LHCN-M2 (cell line): ENCODE results near the gene DCHS2. TPM values are rescaled to one million over a fixed set of nuclear protein-coding genes. Genes with fewer than 3 reads are reported as not detected.

Experiments
- DNase-seq: peaks from one replicate; pipeline ENCODE4 v3.0.0-alpha.2; 2012; ENCODE audit warnings: low read depth
- polyA plus RNA-seq: library from polyadenylated mRNA; unstranded; fragments of >200 nt; gene quantifications from one replicate; pipeline ENCODE4 v1.2.1, GENCODE V29; 2012; ENCODE audit warnings: missing spikeins
- total RNA-seq: library from RNA; depleted of rRNA; stranded (reverse); fragments of >200 nt; gene quantifications from 2 replicates; pipeline ENCODE4 v1.2.3, GENCODE V29; 2014; rRNA removed

The DCHS2 gene, protein sequence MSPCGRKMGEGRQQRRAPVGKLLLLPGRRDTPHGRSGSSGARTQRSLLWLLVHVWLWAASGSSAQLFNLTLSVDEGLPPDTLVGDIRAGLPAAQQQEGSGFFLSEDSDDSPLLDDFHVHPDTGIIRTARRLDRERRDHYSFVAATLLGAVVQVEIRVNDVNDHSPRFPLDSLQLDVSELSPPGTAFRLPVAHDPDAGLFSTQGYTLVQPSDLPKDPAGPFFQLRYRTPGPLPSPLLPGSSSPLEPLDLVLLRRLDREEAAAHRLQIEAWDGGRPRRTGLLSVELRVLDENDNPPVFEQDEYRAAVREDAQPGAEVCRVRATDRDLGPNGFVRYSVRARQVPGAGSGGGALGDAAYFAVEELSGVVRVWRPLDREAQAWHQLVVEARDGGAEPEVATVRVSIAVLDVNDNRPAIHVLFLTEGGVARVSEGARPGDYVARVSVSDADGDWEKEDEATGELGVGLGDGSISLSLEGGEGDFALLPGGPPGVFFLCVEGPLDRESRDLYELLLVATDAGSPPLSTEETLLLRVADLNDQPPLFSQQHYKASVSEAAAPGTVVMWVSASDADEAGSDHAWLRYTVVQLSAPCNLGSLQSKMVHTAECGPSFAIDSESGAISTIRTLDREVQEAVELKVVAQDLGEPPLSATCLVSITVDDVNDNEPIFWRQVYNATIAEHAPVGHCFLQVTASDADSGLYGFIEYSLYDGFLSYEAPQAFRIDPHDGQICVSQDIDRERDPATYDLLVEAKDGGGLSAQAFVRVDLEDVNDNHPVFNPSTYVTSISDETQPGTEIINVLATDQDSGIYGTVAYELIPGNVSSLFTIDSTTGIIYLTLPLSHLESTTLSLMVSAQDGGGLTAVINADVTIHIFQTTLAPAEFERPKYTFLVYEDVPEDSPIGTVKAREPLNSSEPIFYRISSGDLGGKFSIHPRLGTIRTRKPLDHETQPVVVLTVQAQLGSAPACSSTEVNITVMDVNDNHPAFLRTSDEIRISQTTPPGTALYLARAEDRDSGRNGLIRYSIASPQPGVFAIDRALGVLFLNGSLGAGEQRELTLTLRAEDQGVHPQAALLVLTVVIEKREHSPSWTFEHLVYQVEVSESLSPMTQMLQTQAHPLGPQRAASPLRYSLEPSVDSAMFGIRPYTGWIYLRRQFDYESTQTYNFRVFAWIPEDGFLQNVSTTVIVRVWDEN (N-terminal part only)
- not detected in 2 replicates for total RNA-seq
- 0.06 TPM for polyA plus RNA-seq

DNA sequence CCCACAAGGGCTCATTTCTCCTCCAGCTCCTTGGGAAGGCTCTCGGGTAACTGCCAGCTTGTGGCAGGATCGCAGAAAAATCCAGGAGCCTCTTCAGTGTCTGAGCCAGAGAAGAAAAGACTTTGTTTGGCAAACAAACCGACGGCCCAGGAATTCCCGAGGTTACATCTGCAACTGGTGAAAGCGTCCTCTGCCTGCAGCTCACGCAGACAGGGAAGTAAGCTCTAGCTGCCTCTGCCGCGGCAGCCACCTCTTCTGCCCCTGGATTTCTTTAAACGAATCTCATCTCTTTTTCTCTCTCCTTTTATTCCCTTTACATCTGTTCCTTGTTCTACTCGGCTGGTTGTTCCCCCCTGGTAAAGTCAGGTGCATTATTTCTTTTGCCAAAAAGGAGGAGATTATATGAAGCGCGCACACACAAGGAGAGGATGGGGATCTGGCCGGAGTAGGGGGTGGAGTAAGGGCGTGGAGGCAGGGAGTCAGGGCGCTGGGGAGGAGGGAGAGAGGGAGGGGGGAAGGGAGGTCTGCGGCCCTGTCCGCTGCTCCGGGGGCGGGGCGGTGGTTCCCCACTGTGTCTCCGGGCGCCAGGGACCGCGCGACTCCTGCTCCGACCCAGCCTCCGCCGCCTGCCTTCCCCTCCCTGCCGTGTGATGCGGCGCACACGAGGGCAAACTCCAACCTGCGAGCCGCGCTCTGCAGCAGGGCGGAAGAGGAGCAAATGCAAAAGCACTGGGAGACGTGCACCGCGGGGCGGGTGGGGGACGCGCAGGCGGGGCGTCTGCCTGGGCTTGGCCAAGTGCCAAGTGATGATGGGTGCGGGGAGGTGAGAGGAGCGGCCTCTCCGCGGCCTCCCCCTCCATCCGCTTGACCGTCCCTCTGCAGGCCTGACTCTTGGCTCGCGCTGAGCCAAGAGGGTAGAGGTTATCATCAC is at the start of gene DCHS2:
TSS of gene DCHS2 (minus strand) at position 459 of the 931 bp plus-strand sequence. CDS start at position 15, 444 bp downstream.
- DNase-seq, result no peak

DNA sequence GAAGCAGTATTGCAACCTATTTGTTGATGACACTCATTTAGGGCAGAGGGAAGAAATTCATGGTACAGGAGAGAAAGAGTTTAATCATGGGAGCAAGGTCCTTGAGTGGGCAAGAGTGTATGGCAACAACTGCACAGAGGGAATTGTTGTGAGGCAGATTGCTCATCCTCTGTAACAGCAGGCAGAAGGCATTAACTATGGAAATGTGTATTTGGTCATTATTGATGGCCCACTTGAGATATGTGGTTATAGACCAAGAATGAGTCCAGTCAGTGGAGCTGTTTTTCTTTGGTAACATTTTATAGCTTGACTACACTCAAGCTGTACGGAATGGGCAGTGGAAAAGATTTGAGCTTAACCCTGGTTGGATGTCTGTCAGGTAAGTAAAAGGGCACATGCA is 42.7 kb upstream of the DCHS2 start:
- DNase-seq, result peak; percentile 3

DNA sequence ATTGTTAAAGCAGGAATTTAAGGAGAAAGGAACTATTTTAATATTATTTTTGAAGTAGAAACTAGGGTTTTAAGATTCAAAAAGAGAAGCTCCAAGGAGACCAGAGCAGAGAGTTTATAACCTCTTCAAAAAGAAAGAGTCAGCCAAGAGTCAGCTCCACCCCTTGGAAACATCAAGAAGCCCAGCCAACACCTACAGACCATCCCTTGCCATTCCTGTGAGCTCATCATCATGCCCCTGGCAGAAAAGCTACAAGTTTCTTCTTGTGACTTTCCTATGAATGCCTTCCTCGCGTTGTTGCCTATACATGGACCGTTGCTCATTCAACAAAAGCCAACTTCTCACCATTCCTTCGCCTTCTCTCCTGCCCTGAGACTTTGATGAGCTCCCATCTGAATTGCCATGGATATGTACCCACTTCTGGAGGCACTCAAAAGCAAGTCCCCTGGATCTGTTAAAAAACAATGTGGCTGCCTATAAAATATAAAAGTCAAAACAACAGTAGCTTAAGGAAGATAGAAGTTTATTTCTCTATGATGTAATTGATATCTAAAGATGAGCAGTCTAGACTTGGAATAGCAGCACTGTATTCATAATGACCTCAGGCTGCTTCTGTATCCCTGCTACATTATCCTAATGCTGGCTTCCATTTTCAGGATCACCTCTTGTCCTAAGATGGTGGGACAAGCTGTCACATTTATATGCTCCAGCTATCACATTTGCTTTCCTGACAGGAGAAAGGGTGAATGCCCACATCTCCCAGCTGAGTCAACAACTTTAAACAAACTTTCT is 38.3 kb upstream of the DCHS2 start:
- no peak for DNase-seq

DNA sequence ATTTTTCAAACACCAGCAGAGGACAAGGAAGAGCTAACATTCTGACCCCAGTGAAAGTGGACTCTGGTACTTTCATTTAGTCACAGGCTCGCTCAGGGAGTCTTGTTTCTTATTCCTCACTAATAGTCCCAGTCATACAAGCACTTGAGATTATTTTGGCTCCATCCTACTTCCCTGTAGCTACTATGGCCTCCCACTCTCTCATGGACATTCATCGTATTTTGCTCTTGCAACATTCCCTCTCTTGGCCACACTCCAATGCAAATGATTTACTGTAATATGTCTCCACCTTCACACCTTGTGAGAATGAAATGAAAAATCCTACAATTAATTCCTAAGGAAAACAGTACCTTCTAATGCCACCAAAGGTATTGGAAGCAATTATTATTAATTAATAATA is 37.3 kb upstream of the DCHS2 start:
- DNase-seq, result no peak

DNA sequence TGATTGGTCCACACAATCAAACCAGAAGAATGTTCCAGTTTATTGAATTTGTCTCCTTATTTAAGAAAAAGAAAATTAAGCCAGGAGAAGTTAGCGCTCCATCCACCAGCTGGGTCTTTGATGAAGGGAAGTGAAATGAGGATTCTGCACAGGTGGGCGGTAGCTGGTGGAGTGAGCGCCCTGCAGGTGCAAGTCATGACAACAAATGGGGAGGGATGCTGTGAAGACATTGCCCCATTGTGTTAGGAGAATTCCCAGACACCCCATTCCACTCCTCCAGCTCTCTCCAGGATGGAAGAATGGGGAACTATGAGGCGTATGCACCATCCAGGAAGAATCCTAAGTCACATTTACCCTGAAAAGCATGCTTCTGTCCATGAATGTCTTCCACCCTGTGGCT is 35.7 kb upstream of the DCHS2 start:
- no peak for DNase-seq

DNA sequence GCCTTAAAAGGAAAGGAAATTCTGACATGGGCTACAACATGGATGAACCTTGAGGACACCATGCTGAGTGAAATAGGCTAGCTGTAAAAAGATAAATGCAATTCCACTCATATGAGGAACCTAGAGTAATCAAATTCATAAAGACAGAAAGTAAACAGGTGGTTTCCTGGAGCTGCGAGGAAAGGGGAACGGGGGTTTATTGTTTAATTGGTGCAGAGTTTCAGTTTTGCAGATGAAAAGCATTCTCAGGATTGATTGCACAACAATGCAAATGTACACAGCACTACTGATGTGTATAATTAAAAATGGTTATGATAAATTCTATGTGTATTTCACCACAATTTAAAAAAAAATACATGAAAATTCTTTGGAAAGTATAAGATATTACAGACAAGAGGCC is 34.6 kb upstream of the DCHS2 start:
- no peak for DNase-seq

DNA sequence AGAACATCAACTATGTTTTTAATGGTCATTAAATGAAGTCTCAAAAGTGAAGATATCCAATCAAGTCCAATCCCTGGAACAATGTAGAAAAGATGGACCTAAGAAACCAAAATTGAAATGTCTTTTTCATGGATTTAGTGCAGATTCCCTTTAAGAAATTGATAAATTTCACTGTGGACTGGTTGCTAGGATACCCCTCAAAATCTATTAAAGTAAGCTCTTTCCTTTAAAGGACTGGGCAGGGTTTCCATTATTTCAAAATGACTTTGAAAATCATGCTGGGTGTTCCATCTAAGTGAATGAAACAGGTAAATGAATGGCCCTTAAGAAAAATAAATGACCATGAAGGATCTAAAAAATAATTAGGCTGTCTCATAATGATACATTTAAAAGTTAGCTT is 30.0 kb upstream of the DCHS2 start:
- no peak for DNase-seq

DNA sequence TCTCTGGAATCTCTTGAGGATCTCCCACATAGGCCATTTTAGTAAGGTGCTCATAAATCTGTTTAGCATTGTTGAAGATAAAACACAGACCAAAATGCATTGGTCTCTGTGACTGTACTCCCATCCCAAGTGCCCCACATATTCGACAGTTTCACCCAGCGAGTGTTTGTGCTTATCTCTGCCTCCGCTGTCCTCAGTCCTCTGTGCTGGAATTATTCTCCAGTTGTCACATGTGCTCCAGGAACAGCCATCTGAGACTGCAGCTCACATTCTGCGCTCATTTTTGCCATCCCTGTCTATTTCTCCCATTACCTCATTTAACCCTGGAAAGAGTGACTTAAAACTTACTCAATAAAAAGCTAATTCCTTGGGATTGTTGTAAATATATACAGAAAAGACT is 27.6 kb upstream of the DCHS2 start:
- no peak for DNase-seq

DNA sequence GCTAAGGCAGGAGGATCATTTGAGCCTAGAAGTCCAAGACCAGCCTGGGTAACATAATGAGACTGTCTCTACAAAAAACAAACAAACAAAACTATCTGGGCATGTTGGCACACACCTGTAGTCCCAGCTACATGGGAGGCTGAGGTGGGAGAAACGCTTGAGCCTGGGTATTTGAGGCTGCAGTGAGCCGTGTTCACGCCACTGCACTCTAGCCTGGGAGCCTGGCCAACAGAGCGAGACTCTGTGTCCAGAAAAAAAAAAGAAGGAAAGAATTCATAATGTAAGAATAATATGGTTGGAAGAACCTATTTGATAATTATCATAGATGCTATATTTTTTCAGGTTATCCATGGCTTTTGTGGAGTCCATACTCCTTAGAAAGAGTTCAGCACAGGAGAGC is 26.0 kb upstream of the DCHS2 start:
- DNase-seq, result no peak

DNA sequence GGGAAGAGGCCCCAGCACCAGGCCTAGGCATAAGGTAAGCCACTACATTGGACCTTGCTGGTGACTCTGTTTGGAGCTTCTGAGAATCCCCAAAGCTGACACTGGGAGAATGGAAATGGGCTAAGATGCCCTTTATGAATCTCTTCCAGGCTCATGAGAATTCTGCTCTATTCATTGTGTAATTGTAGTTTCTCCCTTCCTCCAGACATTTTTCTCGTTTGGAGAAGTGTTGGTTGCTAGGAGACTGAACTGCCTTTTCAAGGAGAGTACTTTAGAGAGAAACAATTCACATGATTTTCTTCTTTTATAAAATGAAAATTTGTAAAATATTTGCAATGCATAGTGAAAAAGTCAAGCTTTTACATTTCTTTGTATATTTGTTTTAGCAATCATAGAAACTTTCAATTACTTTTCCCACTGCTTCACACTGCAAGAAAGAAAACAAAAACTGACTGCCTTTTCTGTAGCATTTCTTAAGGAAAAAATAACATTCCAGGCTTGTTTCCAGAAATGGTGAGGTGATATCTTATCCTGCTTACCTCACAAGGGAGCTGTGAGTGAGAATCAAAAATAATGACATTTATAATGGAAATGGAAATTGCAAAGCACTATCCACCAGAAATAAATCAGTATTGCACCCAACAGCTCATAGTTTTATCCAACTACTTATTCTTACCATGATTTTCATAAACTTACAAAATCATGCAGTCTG is 24.9 kb upstream of the DCHS2 start:
- no peak for DNase-seq

DNA sequence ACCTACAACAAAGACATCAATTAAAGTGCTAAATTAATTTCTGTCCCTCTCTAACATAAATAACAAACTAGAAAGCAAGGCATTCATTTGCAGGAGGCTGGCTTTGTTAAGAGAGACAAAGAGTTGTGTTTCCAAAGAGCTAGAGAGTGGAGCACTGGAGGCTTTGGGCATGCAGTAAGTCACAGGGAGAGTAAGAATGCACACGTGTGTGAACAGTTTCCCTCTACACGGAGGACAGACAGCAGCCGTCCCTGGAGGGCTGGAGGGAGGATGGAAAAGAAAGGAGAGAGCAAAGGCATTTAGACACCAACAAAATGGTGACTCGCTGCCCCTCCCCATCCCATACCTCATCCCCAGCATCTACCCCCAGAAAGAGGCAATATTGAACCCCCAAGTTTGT is 20.4 kb upstream of the DCHS2 start:
- no peak for DNase-seq

DNA sequence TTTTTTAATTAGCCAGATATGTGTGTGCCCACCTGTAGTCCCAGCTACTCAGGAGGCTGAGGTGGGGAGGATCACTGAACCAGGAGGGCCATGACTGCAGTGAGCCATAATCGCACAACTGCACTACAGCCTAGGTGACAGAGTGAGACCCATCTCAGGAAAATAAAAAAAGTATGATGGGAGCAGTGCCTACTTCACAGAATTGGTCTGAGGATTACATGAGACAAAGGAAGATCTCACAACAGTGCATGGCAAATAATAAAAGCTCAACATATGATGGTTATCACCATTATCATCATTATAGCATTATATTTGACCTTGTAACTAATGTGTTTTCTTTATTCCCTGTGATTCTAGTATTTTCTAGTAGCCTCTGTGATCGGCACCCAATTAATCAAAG is 19.9 kb upstream of the DCHS2 start:
- DNase-seq, result no peak

DNA sequence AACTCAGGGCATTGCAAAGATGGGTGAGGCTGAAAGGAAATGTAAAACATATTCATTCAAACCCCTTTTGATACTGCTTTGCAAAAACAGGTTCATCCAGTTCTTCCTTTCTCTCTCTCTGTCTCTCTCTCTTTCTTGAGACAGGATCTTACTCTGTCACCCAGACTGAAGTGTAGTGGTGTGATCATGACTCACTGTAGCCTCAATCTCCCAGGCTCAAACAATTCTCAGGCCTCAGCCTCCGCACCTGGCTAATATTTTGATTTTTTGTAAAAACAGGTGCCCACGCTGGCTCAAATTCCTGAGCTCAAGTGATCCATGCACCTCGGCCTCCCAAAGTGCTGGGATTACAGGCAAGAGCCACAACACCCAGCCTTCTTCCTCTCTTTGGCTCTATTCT is 15.6 kb upstream of the DCHS2 start:
- DNase-seq, result no peak

DNA sequence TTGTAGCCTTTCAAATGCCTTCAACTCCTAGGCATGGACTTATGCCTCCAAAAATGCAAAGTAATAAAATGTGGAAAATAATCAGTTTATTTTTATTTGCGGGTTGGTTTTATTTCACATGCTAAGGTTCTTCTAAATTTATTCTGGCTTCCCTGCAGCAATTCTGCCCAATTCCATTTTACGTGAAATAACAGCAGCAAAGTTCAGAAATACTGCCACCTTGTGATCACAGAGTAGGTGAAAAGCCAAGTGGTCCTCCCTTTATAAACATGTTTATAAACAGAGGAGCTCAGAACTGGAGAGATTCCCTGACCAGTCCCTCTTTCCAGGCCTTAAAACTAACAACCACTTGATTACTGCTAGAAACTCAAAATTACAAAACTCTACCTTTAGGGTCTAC is 14.7 kb upstream of the DCHS2 start:
- peak; percentile 32 for DNase-seq

DNA sequence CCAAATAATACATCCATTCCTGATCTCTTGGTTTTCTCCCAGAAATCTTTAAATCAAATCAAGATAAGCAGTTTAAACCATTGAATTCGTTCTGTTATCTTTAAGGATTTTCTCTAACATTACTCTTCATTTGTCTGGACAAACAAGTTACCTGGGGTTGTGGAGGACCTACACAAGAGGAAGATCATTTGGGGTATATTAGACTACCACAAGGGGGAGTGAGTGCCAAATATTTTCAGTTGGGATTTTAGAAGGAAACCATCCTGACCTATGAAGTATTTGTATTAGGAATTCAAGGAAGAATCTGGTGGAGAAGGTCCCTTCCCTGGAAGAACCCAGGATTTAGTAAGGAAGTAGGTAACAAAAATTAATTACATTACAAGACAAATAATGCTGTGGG is 12.0 kb upstream of the DCHS2 start:
- peak; percentile 11 for DNase-seq

DNA sequence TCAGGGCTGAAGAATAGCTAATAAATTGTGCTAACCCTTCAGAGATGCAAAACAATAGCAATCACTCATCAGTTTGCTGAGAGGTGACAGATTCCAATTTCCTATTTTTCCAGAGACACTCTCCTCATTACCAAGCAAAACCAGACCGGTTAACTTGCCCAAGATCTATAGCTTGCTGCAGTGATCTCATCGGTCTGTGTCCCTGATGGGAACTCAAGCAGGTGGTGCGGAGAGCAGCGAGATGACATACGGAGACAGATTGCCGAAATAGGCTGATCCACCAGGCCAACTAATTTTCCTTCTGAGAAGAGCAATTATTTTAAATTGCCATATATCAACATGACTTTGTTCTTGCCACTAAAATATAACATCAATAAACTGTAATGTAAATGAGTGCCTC is 10.5 kb upstream of the DCHS2 start:
- DNase-seq, result no peak

DNA sequence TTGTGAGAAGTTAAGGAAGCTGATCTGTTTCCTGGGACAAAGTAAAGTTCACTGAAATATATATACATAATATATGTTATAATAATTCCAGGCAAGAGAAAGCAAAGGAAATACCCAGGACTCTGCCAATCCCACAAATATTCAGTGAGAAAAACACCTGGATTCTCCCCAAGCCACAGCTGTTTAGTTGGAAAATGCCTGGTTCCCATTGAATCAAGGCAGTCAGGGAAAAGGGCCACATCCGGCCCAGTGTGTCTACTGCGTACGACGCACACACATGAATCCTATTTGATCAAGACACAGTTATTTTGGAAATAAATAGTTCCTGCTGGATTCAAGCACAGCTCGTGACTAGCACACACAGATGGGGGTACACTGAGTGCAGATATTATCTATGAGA is 6.3 kb upstream of the DCHS2 start:
- no peak for DNase-seq

DNA sequence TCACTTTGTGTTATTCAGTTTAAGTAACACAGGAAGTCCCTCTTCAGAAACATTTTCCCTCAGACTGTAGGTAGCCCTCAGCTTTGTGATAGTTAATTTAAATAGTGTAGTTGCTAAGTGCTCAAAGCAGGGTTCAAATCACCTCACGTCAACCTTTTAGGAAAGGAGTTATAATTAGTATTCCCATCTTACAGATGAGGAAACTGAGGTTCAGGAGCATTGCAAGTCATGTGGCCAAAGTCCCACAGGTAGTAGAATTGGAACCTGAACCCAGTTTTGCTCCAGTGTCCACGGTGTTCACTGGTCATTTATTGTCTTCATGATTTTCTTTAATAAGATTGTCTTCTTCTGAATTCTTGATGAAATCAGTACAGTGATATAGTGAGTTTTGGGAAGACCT is 4.3 kb upstream of the DCHS2 start:
- no peak for DNase-seq

DNA sequence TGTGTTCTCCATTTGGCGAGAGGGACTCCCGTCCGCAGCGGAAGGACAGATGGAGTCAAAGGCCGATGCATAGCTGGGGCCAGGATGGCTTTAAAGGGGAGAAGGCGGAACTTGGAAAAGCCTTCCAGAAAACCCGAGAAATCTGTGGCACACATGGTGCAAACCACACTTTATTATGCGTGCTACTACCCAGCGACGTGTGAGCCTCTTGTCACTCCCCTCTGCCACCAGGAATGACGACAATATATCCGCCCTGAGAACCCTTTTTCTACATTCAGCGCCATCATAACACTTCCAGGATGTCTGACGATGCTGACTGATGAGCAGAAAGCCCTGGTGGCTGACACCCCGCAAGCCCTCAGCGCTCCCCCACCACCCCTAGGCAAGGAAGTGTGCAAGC is 689 bp upstream of the DCHS2 start:
- DNase-seq, result no peak
